ENCODE results near the gene DUSP16.

DUSP16 gene

DNA sequence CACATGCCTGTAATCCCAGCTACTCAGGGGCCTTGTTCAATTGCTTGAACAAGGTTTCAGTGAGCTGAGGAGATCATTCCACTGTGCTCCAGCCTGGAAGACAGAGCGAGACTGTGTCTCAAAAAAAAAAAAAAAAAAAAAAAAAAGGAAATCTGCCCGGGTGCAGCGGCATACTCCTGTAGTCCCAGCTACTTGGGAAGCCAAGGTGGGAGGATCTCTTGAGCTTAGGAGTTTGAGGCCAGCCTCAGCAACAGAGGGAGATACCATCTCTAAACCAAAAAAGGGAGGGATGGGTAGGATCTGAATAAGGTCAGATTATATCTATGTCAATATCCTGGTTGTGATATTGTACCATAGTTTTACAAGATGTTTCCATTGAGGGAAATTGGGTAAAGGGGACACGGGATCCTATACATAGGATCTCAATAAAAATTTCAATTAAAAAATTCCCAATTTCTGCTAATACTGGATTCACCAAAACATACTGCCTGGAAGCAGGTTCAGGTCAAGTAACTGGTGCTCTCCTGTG is 129.4 kb downstream of the DUSP16 start:
- DNase-seq: no peak

DNA sequence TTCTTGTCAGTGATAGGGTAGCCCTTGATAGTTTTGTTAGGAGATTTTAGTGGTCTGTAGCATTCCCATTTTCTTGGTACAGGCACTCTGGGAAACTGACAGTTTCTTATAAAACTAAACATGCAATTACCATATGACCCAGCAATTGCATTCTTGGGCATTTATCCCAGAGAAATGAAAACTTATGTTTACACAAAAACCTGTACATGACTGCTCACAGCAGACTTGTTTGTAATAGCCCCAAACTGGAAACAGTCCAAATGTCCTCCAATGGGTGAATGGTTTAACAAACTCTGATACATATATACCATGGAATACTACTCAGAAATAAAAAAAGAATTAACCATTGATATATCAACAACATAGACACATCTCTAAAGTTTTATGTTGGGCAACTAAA is 130.3 kb downstream of the DUSP16 start:
- no peak for DNase-seq

- no peak for DNase-seq
Measured at GRCh38 chr12:12428961-12429657, 133.6 kb downstream of the DUSP16 start.

- DNase-seq: no peak
Measured at GRCh38 chr12:12428047-12428446, 134.6 kb downstream of the DUSP16 start.

- no peak for DNase-seq
Measured at GRCh38 chr12:12427568-12427967, 135.1 kb downstream of the DUSP16 start.

DNA sequence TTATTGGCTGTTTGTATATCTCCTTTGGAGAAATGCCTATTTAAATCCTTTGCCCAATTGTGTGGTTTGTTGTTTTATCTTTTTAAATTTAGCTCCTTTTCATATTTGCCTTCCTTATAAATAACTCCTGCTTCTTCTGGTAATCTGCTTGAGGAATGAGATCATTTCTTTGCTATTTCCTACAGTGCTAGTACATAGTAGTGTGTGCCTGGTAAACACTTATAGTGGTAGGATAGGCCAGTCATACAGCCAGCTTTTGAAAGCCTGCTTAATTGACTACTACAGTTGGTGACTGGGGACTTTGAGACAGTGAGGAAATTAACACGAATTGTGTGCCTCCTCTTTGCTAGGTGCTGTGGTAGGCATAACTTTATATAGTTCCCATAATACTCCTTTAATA is 137.0 kb downstream of the DUSP16 start:
- no peak for DNase-seq

- DNase-seq: no peak
Measured at GRCh38 chr12:12425001-12425400, 137.7 kb downstream of the DUSP16 start.
